GM21825 (cell line): ENCODE data around the gene XIRP2.
"Not testable (repeated sequence)": the region's sequence is repeated elsewhere in the genome, so short reads cannot be mapped to it uniquely, and the experiment has no call there.

Experiments
- ATAC-seq: cut with Tn5 transposase; IDR thresholded peaks from one replicate; pipeline ENCODE4 v1.9.1; 2021; ENCODE audit warnings: mild to moderate bottlenecking, moderate library complexity; ENCODE audit not compliant: unreplicated experiment

XIRP2 gene

DNA sequence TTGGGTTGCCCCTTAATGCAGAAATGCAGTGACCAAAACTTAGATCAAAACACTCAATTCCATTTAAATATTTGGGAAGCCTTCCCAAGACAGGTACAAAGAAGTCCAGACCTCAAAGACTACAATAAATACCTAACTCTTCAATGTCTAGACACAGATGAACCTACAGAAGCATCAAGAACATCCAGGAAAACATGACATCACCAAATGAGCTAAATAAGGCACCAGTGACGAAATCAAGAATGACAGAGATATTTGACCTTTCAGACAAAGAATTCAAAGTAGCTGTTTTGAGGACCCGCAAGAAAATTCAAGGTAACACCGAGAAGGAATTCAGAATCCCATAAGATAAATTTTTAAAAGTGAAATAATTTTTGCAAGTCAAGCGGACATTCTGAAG, 140.2 kb downstream of the XIRP2 start:
- ATAC-seq = no peak

- not testable (repeated sequence) for ATAC-seq
Observed at GRCh38 chr2:167034976-167035375, 146.7 kb downstream of the XIRP2 start.

GRCh38 chr2:167048829-167049228, 160.5 kb downstream of the XIRP2 start:
- no peak for ATAC-seq

GRCh38 chr2:167049659-167050058, 161.4 kb downstream of the XIRP2 start:
- ATAC-seq = no peak

GRCh38 chr2:167052825-167053224, 164.5 kb downstream of the XIRP2 start:
- ATAC-seq = no peak

- ATAC-seq = no peak
Observed at GRCh38 chr2:167054881-167055280, 166.6 kb downstream of the XIRP2 start.

DNA sequence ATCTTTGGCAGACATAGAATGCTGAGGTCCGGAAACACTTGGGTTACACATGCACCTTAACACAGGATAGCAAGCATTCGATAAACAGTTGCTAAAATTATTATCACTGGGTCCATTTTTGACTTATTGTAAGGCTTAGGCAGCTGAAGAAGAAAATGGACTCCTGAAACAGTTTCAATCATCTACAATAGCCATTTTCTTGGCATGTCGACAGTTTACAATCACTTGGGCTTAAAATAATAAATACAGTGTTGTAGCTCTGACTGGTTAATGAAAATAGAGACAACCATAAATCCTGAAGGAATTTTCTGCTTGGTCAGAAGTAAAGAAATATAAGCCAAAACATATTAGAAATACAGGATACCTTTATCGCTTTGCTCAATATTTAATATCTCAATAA, 169.2 kb downstream of the XIRP2 start:
- no peak for ATAC-seq

DNA sequence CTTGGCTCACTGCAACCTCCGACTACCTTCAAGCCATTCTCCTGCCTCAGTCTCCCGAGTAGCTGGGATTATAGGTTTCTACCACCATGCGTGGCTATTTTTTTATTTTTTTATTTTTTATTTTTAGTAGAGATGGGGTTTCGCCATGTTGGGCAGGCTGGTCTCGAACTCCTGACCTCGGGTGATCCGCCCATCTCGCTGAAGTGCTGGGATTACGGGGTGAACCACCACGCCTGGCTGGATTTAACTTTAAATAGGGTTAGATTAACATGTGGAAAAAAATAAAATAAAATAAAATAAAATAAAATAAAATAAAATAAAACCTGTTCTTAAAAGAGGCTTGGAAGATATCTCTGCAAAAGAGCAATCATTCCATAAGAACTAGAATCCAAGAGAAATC, 170.9 kb downstream of the XIRP2 start:
- ATAC-seq = no peak

DNA sequence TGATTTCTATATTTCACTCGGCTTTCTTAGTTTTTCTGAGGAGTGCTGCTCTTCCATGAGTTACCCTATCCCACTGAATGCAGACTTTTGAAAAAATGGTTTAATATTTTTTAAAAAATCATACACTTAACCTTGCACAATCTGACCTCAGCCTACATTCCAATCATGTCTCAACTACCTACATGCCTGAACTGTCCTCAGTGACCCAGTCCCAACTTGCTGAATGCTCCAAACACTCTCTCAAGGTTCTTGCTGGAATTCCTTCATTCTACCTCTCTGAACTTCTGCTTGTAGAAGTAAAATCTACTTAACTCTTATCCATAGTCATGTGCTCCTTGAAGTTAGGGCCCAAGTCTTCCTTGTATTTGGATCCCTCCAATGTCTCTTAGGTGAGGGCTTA, 181.6 kb downstream of the XIRP2 start:
- ATAC-seq = no peak

GRCh38 chr2:167075708-167076107, 187.4 kb downstream of the XIRP2 start:
- not testable (repeated sequence) for ATAC-seq

- not testable (repeated sequence) for ATAC-seq
Observed at GRCh38 chr2:167098931-167099330, 210.7 kb downstream of the XIRP2 start.

GRCh38 chr2:167100506-167100905, 212.2 kb downstream of the XIRP2 start:
- no peak for ATAC-seq

- no peak for ATAC-seq
Observed at GRCh38 chr2:167103028-167103756, 214.9 kb downstream of the XIRP2 start.

DNA sequence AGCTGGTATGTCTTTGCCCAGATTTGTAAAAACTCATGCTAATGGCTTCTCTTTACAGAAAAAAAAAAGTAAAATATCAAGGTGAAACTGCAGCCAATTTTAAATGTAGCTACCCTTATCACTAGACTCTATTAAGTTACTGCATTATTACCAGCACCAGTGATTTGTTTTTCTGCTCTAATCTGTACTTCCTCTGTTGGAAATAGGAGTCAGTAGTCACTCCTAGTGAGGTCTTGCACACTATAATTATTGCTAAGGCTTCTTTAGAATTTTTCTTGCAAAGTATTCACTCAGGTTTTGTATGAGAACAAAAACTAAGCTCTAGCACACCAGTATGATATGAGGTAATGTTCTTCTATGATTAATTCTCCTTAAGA, 215.5 kb downstream of the XIRP2 start:
- ATAC-seq = no peak

DNA sequence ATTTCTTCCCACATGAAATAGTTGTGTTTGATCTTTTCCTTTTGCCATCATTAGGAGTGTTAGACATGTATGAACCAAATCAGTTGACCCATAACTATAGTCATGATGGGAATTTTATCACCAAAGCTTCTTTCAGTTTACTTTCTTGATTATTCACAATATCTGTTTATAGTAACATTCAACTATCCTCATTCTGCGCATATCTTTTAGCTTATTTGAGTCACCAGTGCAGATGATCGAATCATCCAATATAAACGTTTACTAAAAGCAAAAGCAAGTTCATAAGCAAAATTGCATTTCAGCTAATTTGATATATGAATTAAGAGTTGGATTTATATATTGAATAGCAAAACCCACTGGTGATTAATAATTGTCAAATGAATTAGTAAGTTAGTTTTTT, 216.4 kb downstream of the XIRP2 start:
- ATAC-seq = no peak

GRCh38 chr2:167109682-167110081, 221.4 kb downstream of the XIRP2 start:
- not testable (repeated sequence) for ATAC-seq

- ATAC-seq = no peak
Observed at GRCh38 chr2:167110345-167110744, 222.1 kb downstream of the XIRP2 start.

DNA sequence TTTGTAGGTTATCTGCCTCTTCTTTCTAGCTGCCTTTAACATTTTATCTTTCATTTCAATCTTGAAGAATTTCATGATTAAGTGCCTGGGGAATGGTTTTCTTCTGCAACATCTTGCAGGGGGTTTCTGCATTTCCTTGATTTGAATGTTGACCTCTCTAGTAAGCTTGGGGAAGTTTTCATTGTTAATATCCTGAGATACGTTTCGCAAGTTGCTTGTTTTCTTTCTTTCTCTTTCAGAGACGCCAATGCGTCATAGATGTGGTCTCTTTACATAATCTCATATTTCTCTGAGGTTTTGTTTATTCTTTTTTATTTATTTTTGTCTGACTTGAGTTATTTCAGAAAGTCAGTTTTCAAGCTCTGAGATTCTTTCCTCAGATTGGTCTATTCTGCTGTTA, 225.7 kb downstream of the XIRP2 start:
- no peak for ATAC-seq

DNA sequence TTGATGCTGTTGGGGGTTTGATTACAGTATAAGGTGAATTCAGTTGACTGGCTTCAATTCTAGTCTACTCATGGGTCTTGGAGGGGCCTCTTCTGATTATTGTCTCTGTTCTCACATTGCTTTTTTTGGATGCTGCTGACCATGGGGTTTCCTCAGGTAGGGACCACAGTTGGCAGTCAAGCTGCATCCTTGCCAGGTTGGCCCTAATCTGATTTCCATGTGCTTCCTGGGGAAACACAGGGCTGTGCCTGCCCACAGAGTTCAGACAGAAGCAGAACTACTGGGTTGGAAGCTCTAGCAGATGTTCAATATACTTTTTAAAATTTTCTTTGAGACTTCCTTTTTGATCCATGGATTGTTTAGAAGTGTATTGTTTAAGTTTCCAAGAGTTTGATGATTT, 227.3 kb downstream of the XIRP2 start:
- ATAC-seq = no peak

GRCh38 chr2:167122389-167122788, 234.1 kb downstream of the XIRP2 start:
- ATAC-seq = no peak

DNA sequence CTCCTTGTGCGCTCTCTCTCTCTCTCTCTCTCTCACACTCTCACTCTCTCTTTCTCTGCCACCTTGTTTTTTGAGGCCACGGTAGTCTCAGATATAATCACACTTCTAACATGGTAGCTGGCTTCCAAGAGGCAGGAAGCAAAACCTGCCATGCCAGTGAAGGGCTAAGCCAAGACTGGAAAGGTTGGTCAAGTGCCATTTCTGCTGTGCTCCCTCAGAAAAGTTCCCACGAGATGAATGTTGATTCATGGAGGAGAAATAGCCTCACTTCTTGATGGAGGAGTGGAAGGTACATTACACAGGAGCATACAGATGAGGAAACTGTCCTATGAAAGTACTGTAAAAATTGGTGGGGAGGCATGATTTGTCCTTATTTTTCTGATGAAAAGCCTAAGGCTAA, 237.9 kb downstream of the XIRP2 start:
- no peak for ATAC-seq

DNA sequence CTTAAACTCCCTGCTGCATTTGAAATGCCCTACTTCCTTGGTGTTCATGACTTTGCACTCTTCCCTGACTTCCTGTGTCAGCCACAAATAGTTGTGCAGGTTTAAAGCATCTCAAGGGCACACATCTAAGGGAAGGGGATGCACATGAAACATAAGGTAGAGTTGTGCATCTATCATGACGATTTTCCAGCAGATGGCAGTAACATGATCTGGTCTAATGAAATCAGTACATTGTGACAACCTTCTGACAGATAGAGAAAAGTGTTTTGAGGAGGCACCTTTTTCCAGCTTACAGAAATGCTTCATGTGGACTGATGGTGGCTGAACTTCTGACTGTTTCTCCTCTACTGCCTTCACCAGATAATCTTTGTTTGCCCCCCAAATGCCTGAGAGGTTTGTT, 238.9 kb downstream of the XIRP2 start:
- no peak for ATAC-seq

DNA sequence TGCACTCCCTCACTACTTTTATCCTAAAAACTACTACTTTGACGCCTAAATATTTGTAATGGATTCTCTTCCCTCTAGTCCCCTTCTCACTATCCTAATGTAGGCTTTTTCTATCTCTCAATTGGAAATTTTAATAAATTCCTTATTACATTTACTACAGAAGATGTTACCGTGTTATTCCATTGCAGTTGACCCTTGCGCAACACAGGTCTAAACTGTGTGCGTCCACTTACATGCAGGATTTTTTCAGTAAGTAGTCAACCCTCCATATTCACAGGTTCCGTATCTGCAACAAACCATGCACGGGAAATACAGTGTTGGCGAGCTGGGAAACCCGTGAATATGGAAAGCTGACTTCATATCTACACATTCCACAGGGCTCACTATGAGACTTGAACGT, 239.8 kb downstream of the XIRP2 start:
- ATAC-seq = no peak
